Heart left ventricle (tissue), 16 donors: Measurements from ENCODE around the gene RABGAP1. TPM values are rescaled to one million over a fixed set of nuclear protein-coding genes. Genes with fewer than 3 reads are reported as not detected.

Experiments
- ATAC-seq, 4 donors: fragments of 200-7000 bp; cut with Tn5 transposase; one replicate each; pipeline ENCODE4 v1.9.1; 2020 to 2022; ENCODE audit warnings: moderate library complexity in 4 of 4, mild to moderate bottlenecking in 3 of 4, moderate number of reproducible peaks in 1 of 4
- DNase-seq, 5 donors: peaks; one replicate each; pipeline ENCODE4 v3.0.0-alpha.2; 2020
- H3K27ac ChIP-seq, 12 donors: fragments of 200-600 bp; sonication (generic) in 4 of 12; one replicate each; pipeline versions ENCODE4 v1.5.0 to v1.8.0; 2016 to 2022; ENCODE audit warnings: mild to moderate bottlenecking in 2 of 12
- H3K27me3 ChIP-seq, 9 donors: fragments of 200-600 bp; sonication (generic) in 2 of 9; one replicate each; pipeline versions ENCODE4 v1.5.1 to v1.8.0; 2016 to 2022; ENCODE audit warnings: mild to moderate bottlenecking in 3 of 9
- H3K36me3 ChIP-seq, 9 donors: fragments of 200-600 bp; sonication (generic) in 2 of 9; one replicate each; pipeline versions ENCODE4 v1.5.0 to v1.8.0; 2018 to 2022; ENCODE audit warnings: mild to moderate bottlenecking in 2 of 9
- H3K4me1 ChIP-seq, 12 donors: fragments of 200-600 bp; sonication (generic) in 4 of 12; one replicate each; pipeline versions ENCODE4 v1.5.0 to v1.8.0; 2016 to 2022; ENCODE audit warnings: mild to moderate bottlenecking in 3 of 12
- H3K4me3 ChIP-seq, 12 donors: fragments of 200-600 bp; sonication (generic) in 4 of 12; one replicate each; pipeline versions ENCODE4 v1.5.0 to v1.8.0; 2017 to 2022; ENCODE audit warnings: mild to moderate bottlenecking in 9 of 12, moderate library complexity in 4 of 12
- H3K9me3 ChIP-seq, 12 donors: fragments of 200-600 bp; sonication (generic) in 4 of 12; one replicate each; pipeline versions ENCODE4 v1.5.0 to v1.8.0; 2016 to 2022; ENCODE audit warnings: mild to moderate bottlenecking in 1 of 12
- POLR2A ChIP-seq, 2 donors: fragments of 450-650 bp; IDR thresholded peaks; one replicate each; pipeline ENCODE4 v1.6.1; 2017; ENCODE audit warnings: antibody characterized with exemption in 2 of 2, mild to moderate bottlenecking in 2 of 2, moderate library complexity in 2 of 2
- WGBS, 4 donors: extraction: QIAGEN DNeasy Blood & Tissue Kit in 2 of 4; methylation state at CpG; one replicate each; pipeline versions ENCODE4 v1.1.5 to v1.1.7; 2013 to 2018; 5-methylcytosine and 5-hydroxymethylcytosine counted together
- intact Hi-C, 10 donors: fragments of 100-400 bp; cut with DNase I; formaldehyde crosslinking; loops; one replicate each; pipeline versions ENCODE4 v1.11.1 to v1.14.2; 2022
- polyA plus RNA-seq, 2 donors: library from polyadenylated mRNA; stranded (reverse); fragments of 200-250 nt; gene quantifications; one replicate each; pipeline ENCODE4 v1.2.3, GENCODE V29; 2013
- total RNA-seq, 9 donors: library from RNA; depleted of rRNA in 2 of 9; stranded (reverse); fragments of >200 nt in 2 of 9; fragmentation: NEBNext Ultra II Directional in 3 of 9; extraction: Animal tissue kit (Norgen Biotek cat#: 25700) in 3 of 9; gene quantifications; one replicate each; pipeline versions ENCODE4 v1.1.0 to v1.2.4, GENCODE V29; 2016 to 2023
- TF ChIP-seq, protein P1 (sequence below), 12 donors: fragments of 200-600 bp; sonication (generic) in 4 of 12; IDR thresholded peaks; one replicate each; pipeline versions ENCODE4 v1.5.0 to v1.8.0; 2018 to 2022; ENCODE audit warnings: antibody characterized with exemption in 12 of 12, mild to moderate bottlenecking in 5 of 12
- donor health status: ischemic (EF 13 %, LVEDD 7.1; RV severe dilation, severe dysfunction).
- donor health status: healthy with polysubstance abuse.
- donor health status: DM: no; HTN: yes; CAD: no.
- donor health status: DM: no; HTN: no; CAD: no.
- donor health status: ischemic (EF 25% LVEDD 6.9; RV normal size, moderate dysfunction).
- donor health status: ischemic (EF 25% LVEDD 5.7; RV mildly dilated, moderate dysfunction).
- donor health status: healthy.
- donor health status: DM: yes; HTN: yes; CAD: no.
- donor health status: ischemic (EF 35%, LVEDD 5.7; RV mildly dilated, moderate dysfunction).
- donor health status: nonischemic (EF 11% LVEDD 7.7; RV severe dilation, severe dysfunction).
- donor health status: DM: yes; HTN: yes; CAD: no.
- donor health status: PGD.
- donor health status: ischemic (EF 29% LVEDD 5.4; RV normal size, mild dysfunction).
- donor health status: nonischemic (EF 23%, LVEDD 6.1; RV moderate dilation, normal function).

The RABGAP1 gene
- total and polyA plus RNA-seq, 11 donors = 11.8 to 62.2 (median 43.3) TPM

DNA sequence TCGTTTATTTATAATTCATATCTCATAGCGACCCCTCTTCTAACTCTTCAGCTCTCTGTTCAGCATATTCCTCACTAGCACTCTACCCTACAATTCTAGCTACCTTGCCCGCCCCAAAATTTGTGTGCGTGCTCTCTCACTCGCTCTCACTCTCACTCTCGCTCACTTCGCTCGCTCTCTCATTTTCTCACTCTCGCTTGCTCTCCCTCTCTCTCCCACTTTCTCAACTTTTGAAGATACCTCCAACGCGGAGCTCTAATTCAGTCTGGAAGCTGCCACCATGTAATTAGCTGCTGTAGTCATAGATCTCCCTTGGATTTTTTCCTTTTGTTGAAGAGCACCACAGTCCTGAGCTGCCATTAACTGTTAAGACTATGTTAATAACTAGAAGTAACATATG, 123.1 kb downstream of the RABGAP1 start:
- Histone ChIP-seq H3K4me3 (no peak overlapping the region), H3K27me3 (no peaks in the 10 kb centered on the region), H3K4me1 (peaks cover 0 to 5% (median 0%) of the 10 kb centered on the region in 12 donors), H3K9me3 (no peaks in the 10 kb centered on the region), H3K36me3 (peaks cover 0 to 48% (median 41%) of the 10 kb centered on the region in 9 donors), H3K27ac (no peak overlapping the region)
- intact Hi-C loops = no loop called here
- ATAC-seq (no peak), DNase-seq (no peak)
- WGBS, 4 donors = 94 to 96% (median 95%) methylated on average over 11 of the region's 11 CpGs
- TF ChIP-seq, protein P1, sequence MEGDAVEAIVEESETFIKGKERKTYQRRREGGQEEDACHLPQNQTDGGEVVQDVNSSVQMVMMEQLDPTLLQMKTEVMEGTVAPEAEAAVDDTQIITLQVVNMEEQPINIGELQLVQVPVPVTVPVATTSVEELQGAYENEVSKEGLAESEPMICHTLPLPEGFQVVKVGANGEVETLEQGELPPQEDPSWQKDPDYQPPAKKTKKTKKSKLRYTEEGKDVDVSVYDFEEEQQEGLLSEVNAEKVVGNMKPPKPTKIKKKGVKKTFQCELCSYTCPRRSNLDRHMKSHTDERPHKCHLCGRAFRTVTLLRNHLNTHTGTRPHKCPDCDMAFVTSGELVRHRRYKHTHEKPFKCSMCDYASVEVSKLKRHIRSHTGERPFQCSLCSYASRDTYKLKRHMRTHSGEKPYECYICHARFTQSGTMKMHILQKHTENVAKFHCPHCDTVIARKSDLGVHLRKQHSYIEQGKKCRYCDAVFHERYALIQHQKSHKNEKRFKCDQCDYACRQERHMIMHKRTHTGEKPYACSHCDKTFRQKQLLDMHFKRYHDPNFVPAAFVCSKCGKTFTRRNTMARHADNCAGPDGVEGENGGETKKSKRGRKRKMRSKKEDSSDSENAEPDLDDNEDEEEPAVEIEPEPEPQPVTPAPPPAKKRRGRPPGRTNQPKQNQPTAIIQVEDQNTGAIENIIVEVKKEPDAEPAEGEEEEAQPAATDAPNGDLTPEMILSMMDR (IDR thresholded peaks at IDR 0.05) = no peak
- TF ChIP-seq POLR2A (IDR thresholded peaks at IDR 0.05) = no peak

DNA sequence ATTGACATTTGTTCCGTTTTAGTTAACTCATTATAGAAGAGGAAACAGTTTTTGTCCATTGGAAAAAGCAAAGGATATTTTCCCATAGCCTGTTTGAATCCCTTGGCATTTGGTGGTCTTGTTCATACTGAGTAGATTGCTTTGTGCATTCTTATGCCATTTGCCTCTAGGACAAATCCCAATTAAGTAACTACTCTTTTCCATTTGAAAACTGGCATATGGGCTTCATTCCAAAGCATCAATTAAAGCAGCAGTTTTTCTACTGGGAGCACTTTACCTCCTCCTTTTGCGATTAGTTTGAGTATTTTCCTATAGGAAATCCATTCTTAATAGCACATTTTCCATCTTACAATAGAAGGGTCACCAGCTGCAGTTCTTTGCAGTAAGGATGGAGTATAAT, 123.9 kb downstream of the RABGAP1 start:
- H3K27ac ChIP-seq = no peak overlapping the region
- H3K27me3 ChIP-seq = no peaks in the 10 kb centered on the region
- ATAC-seq (no peak), DNase-seq (no peak)
- H3K36me3 ChIP-seq = peaks cover 0 to 50% (median 46%) of the 10 kb centered on the region in 9 donors
- intact Hi-C loops = no loop called here
- 80 to 87% (median 84%) methylated on average over 2 of the region's 2 CpGs for WGBS, 4 donors
- H3K4me1 ChIP-seq = peaks cover 0 to 10% (median 0%) of the 10 kb centered on the region in 12 donors
- no peaks in the 10 kb centered on the region for H3K9me3 ChIP-seq
- H3K4me3 ChIP-seq = no peak overlapping the region
- TF ChIP-seq, protein P1 (IDR thresholded peaks at IDR 0.05) = no peak
- no peak for TF ChIP-seq POLR2A (IDR thresholded peaks at IDR 0.05)

DNA sequence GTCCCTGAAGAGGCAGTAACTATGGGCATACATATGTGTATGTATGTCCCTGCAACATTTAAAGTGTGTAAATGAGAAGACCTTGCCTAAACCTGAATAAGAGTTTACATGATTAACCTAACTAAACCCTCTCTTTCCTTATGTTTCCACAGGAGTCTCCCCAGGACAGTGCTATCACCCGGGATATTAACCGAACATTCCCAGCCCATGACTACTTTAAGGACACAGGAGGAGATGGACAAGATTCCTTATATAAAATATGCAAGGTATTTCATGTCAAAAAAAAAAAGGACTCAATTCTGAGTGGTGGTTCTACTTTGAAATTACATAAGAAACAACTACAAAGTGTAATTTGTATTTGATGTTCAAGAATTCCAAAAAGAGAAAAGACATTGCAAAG, 124.4 kb downstream of the RABGAP1 start:
- DNase-seq (no peak), ATAC-seq (no peak)
- Histone ChIP-seq H3K36me3 (peaks cover 0 to 55% (median 48%) of the 10 kb centered on the region in 9 donors), H3K9me3 (no peaks in the 10 kb centered on the region), H3K4me3 (no peak overlapping the region), H3K27ac (no peak overlapping the region), H3K4me1 (peaks cover 0 to 10% (median 0%) of the 10 kb centered on the region in 12 donors), H3K27me3 (no peaks in the 10 kb centered on the region)
- intact Hi-C loops = no loop called here
- TF ChIP-seq, protein P1 (IDR thresholded peaks at IDR 0.05) = no peak
- TF ChIP-seq POLR2A (IDR thresholded peaks at IDR 0.05) = no peak
- WGBS, 4 donors = 82 to 93% (median 88%) methylated on average over 2 of the region's 2 CpGs

DNA sequence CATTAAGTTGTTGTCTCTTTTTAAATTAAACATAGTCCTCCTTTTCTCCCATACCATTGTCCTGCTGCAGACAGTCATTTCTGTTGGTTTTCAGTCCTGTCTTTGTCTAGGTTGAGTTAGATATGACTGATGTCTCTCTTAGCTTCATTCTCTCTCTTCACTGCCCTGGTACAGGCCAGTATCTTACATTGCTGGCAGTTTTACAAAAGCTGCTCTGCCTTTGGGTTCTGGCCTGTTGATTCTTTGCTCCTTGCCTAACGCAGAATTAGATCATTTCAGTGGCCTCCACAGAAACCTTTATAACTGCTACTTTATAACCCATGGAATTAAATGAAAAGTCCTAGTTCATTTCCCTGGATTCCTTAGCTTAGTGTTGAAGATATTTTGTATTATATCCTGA, 126.3 kb downstream of the RABGAP1 start:
- ATAC-seq (no peak), DNase-seq (no peak)
- intact Hi-C loops = no loop called here
- peaks cover 0 to 10% (median 0%) of the 10 kb centered on the region in 12 donors for H3K4me1 ChIP-seq
- no peaks in the 10 kb centered on the region for H3K9me3 ChIP-seq
- H3K27me3 ChIP-seq = no peaks in the 10 kb centered on the region
- no peak overlapping the region for H3K4me3 ChIP-seq
- no peak for TF ChIP-seq POLR2A (IDR thresholded peaks at IDR 0.05)
- TF ChIP-seq, protein P1 (IDR thresholded peaks at IDR 0.05) = no peak
- peaks cover 0 to 74% (median 46%) of the 10 kb centered on the region in 9 donors for H3K36me3 ChIP-seq
- WGBS, 4 donors = 70 to 92% (median 83%) methylated on average over 1 of the region's 1 CpG
- no peak overlapping the region for H3K27ac ChIP-seq
